Prostate gland (tissue), 2 donors: ENCODE data around the gene PTBP3.

Source experiments
- CTCF ChIP-seq, 4 experiments: fragments of 200-600 bp in 2 of 4; fragments of 450-650 bp in 2 of 4; sonication (generic) in 2 of 4; IDR thresholded peaks; 1 replicate in 3 of 4; 2 replicates in 1 of 4; pipeline ENCODE4 v1.5.1; 2016 to 2019; ENCODE audit warnings: antibody characterized with exemption in 4 of 4, mild to moderate bottlenecking in 2 of 4, moderate library complexity in 2 of 4
- POLR2A ChIP-seq: fragments of 450-650 bp; IDR thresholded peaks from one replicate; pipeline ENCODE4 v1.6.1; 2016; ENCODE audit warnings: antibody characterized with exemption, mild to moderate bottlenecking
- POLR2AphosphoS5 ChIP-seq: sonication (generic); formaldehyde crosslinking; IDR thresholded peaks from one replicate; pipeline ENCODE4 v1.6.1; 2017; ENCODE audit warnings: antibody characterized with exemption

- no peak for TF ChIP-seq CTCF (IDR thresholded peaks at IDR 0.05)
- no peak for TF ChIP-seq POLR2A
- TF ChIP-seq POLR2AphosphoS5, result no peak
Observed at GRCh38 chr9:112175796-112176315, 157.6 kb downstream of the PTBP3 start.
